HepG2 (cell line): Measurements from ENCODE around the gene HECTD4. TPM values are rescaled to one million over a fixed set of nuclear protein-coding genes. Genes with fewer than 3 reads are reported as not detected.

Source experiments
- ATAC-seq: fragments of 200-7000 bp; cut with Tn5 transposase; 3 replicates; pipeline ENCODE4 v1.9.1; 2020; ENCODE audit warnings: mild to moderate bottlenecking, moderate library complexity
- BruUV-seq: library from RNA; stranded (reverse); fragments of 400-500 nt; replicated peaks from 2 replicates; lab custom pipeline; 2021; lab: Mats Ljungman, UMichigan
- CTCF ChIA-PET: fragments of 300-600 bp; formaldehyde crosslinking; extraction: SDS; loops from one replicate; lab custom pipeline; 2021; ENCODE audit warnings: low total read pairs, inconsistent platforms, low intra/inter-chr PET ratio; lab: Yijun Ruan, JAX
- POLR2A ChIA-PET: fragments of 350-600 bp; sonication (Branson Sonifier 250); formaldehyde crosslinking; loops from one replicate; lab custom pipeline; 2020; ENCODE audit warnings: antibody characterized with exemption, inconsistent platforms; lab: Yijun Ruan, JAX
- DNase-seq: peaks from one replicate; pipeline ENCODE4 v3.0.0-alpha.2; 2015; ENCODE audit warnings: low spot score
- FAIRE-seq: peaks from 3 replicates; lab custom pipeline; 2011; peaks lifted over from hg19 to GRCh38; lab: Jason Lieb, UNC
- H2AFZ ChIP-seq: one replicate; pipeline ENCODE4 v1.6.1; 2011; ENCODE audit warnings: low read length, inconsistent platforms
- H3K27ac ChIP-seq: fragments of 300-600 bp; 3 replicates; pipeline ENCODE4 v1.8.0; 2011; ENCODE audit warnings: mixed run types, mild to moderate bottlenecking, mixed read lengths, low read length, inconsistent platforms; ENCODE audit not compliant: insufficient read depth; ENCODE audit errors: extremely low read length
- H3K27me3 ChIP-seq, 2 experiments: fragments of 200-600 bp in 1 of 2; 2 replicates in 1 of 2; 3 replicates in 1 of 2; pipeline versions ENCODE4 v1.6.0 to v1.8.0; 2011; ENCODE audit warnings: low read length in 2 of 2, mild to moderate bottlenecking in 2 of 2, moderate library complexity in 2 of 2, inconsistent platforms in 1 of 2; ENCODE audit not compliant: insufficient read depth in 2 of 2, control insufficient read depth in 1 of 2
- H3K36me3 ChIP-seq, 2 experiments: fragments of 200-600 bp in 1 of 2; replicated peaks in 1 of 2; 2 replicates in 1 of 2; 3 replicates in 1 of 2; pipeline versions ENCODE4 v1.5.1 to v1.8.0; 2011; ENCODE audit warnings: low read length in 2 of 2, inconsistent platforms in 1 of 2; ENCODE audit not compliant: insufficient read depth in 2 of 2, control insufficient read depth in 1 of 2
- H3K4me1 ChIP-seq: 2 replicates; pipeline ENCODE4 v1.5.1; 2012; ENCODE audit warnings: low read length, inconsistent platforms; ENCODE audit not compliant: insufficient read depth
- H3K4me2 ChIP-seq: 2 replicates; pipeline ENCODE4 v1.6.0; 2011; ENCODE audit warnings: low read depth, low read length, inconsistent platforms
- H3K4me3 ChIP-seq, 3 experiments: fragments of 200-600 bp in 1 of 3; sonication (generic), shearing (Covaris generic) in 1 of 3; replicated peaks in 1 of 3; 2 replicates each; pipeline ENCODE4 v1.5.1; 2011 to 2016; ENCODE audit warnings: low read length in 3 of 3, inconsistent platforms in 2 of 3, low read depth in 2 of 3, mild to moderate bottlenecking in 2 of 3, control low read depth in 1 of 3, mixed read lengths in 1 of 3; ENCODE audit not compliant: insufficient read depth in 1 of 3
- H3K79me2 ChIP-seq: one replicate; pipeline ENCODE4 v1.6.1; 2011; ENCODE audit warnings: low read length, inconsistent platforms; ENCODE audit not compliant: insufficient read depth
- H3K9ac ChIP-seq: 2 replicates; pipeline ENCODE4 v1.6.0; 2011; ENCODE audit warnings: mild to moderate bottlenecking, low read depth, low read length, inconsistent platforms; ENCODE audit not compliant: insufficient read depth
- H3K9me3 ChIP-seq: 2 replicates; pipeline ENCODE4 v1.5.1; 2012; ENCODE audit warnings: mild to moderate bottlenecking, low read length
- H4K20me1 ChIP-seq: 2 replicates; pipeline ENCODE4 v1.6.0; 2011; ENCODE audit warnings: inconsistent platforms, mild to moderate bottlenecking, low read length, moderate library complexity; ENCODE audit not compliant: insufficient read depth
- CEBPZ ChIP-seq: IDR thresholded peaks from 2 replicates; pipeline ENCODE4 v1.6.1; 2012; ENCODE audit warnings: low read length, improper control_type of control experiment
- CTCF ChIP-seq: sonication (generic); formaldehyde crosslinking; IDR thresholded peaks from 2 replicates; pipeline ENCODE4 v1.5.0; 2020; ENCODE audit warnings: mild to moderate bottlenecking, missing genetic modification reagents, moderate library complexity
- PPARG ChIP-seq: conservative IDR thresholded peaks from 2 replicates; pipeline ENCODE4 v1.6.1; 2016; ENCODE audit warnings: missing biosample characterization, missing genetic modification reagents
- STAG1 ChIP-seq: sonication (generic); formaldehyde crosslinking; IDR thresholded peaks from 2 replicates; pipeline ENCODE4 v1.4.0; 2020; ENCODE audit warnings: missing genetic modification reagents
- TAF1 ChIP-seq: sonication (generic); formaldehyde crosslinking; IDR thresholded peaks from 2 replicates; pipeline ENCODE4 v1.4.0; 2020; ENCODE audit warnings: missing genetic modification reagents
- THAP9 ChIP-seq: sonication (generic); formaldehyde crosslinking; IDR thresholded peaks from 2 replicates; pipeline ENCODE4; 2020; ENCODE audit warnings: missing genetic modification reagents, mild to moderate bottlenecking, borderline replicate concordance
- ZNF335 ChIP-seq: sonication (generic); formaldehyde crosslinking; IDR thresholded peaks from 2 replicates; pipeline ENCODE4 v1.4.0; 2020; ENCODE audit warnings: missing genetic modification reagents
- ZNF598 ChIP-seq: sonication (generic); formaldehyde crosslinking; IDR thresholded peaks from 2 replicates; pipeline ENCODE4 v1.5.1; 2020; ENCODE audit warnings: mild to moderate bottlenecking, missing genetic modification reagents, borderline replicate concordance
- ZNF879 ChIP-seq: sonication (generic); formaldehyde crosslinking; IDR thresholded peaks from 2 replicates; pipeline ENCODE4 v1.8.1; 2023; ENCODE audit warnings: missing genetic modification reagents
- ZZZ3 ChIP-seq: sonication (generic); formaldehyde crosslinking; IDR thresholded peaks from 2 replicates; pipeline ENCODE4 v1.4.0; 2020; ENCODE audit warnings: missing genetic modification reagents, mild to moderate bottlenecking, borderline replicate concordance
- WGBS: methylation state at CpG from one replicate; pipeline ENCODE4 v1.1.6; 2017; ENCODE audit warnings: low lambda C conversion rate; 5-methylcytosine and 5-hydroxymethylcytosine counted together
- in situ Hi-C: cut with HindIII; loops from 2 replicates; pipeline ENCODE4 v1.10.0; 2017; ENCODE audit warnings: low pct_unique_long_range_greater_than_20kb; ENCODE audit not compliant: extremely low pct_ligation_motif_present
- intact Hi-C: fragments of 100-400 bp; cut with micrococcal nuclease; formaldehyde crosslinking; loops from one replicate; pipeline ENCODE4 v1.10.0; 2022; ENCODE audit not compliant: unreplicated experiment
- polyA plus RNA-seq, 8 experiments: library from polyadenylated mRNA; depleted of rRNA in 3 of 8; stranded (reverse) in 7 of 8; unstranded in 1 of 8; fragments of >200 nt; fragmentation: Illumina TruSeq in 4 of 8; extraction: Trizol in 4 of 8; gene quantifications; 2 replicates each; pipeline versions ENCODE4 v1.2.1 to v1.2.3, GENCODE V29; 2011 to 2016; ENCODE audit warnings: low read depth in 4 of 8, missing spikeins in 1 of 8, mixed read lengths in 1 of 8; ENCODE audit not compliant: insufficient read depth in 1 of 8
- total RNA-seq, 5 experiments: library from RNA; depleted of rRNA; stranded (reverse); fragments of >200 nt; fragmentation: Illumina TruSeq; extraction: Trizol; gene quantifications; 2 replicates each; pipeline ENCODE4 v1.2.3, GENCODE V29; 2016; ENCODE audit warnings: low read depth in 1 of 5

The HECTD4 gene
- total and polyA plus RNA-seq, 2 of the 13 experiments (the other 11 are each of a cell fraction or from before 2014, with no cell fraction given): 9.0 to 11.4 TPM

- TF ChIP-seq ZNF335 (CRISPR knock-in tag) (no peak), PPARG (CRISPR knock-in tag) (no peak), STAG1 (CRISPR knock-in tag) (peak; percentile 50), TAF1 (no peak), ZZZ3 (CRISPR knock-in tag) (no peak), THAP9 (CRISPR knock-in tag) (no peak), ZNF879 (CRISPR knock-in tag) (no peak), CEBPZ (no peak), ZNF598 (CRISPR knock-in tag) (no peak), CTCF (CRISPR knock-in tag) (0 out of 2 replicates have a peak, but pooled peaks have one; percentile 14)
- H3K4me3 ChIP-seq: no peak overlapping the region
- no peak overlapping the region for H3K4me2 ChIP-seq
- DNase-seq (peak; percentile 18), ATAC-seq (no peak), FAIRE-seq (no peak)
- H3K27me3 ChIP-seq: no peaks in the 10 kb centered on the region
- H2AFZ ChIP-seq: no peak overlapping the region
- H3K36me3 ChIP-seq: peaks cover 4 to 13% of the 10 kb centered on the region in 2 experiments; a peak in 2 of 5 replicates
- H3K27ac ChIP-seq: peak overlapping the region; percentile 64
- no peaks in the 10 kb centered on the region for H3K9me3 ChIP-seq
- ChIA-PET CTCF (interaction anchor here (1.6 kb wide), 1 partner anchor 93 kb away, joined by 6 read pairs; no protein-coding TSS in a partner anchor), POLR2A (interaction anchor here (1.4 kb wide), 1 partner anchor 9 kb away, joined by 3 read pairs; no protein-coding TSS in a partner anchor)
- H4K20me1 ChIP-seq: no peaks in the 10 kb centered on the region
- in situ Hi-C loops: no loop called here
- 81% methylated on average over 9 of the region's 9 CpGs for WGBS
- H3K79me2 ChIP-seq: no peaks in the 10 kb centered on the region
- H3K9ac ChIP-seq: no peak overlapping the region
- no TSS peak for BruUV-seq
- intact Hi-C loops: no loop called here
- H3K4me1 ChIP-seq: peaks cover 18% of the 10 kb centered on the region
Observed at GRCh38 chr12:112294793-112295192, 87.4 kb downstream of the HECTD4 start.
